ENCODE results near the gene HECA. TPM values are rescaled to one million over a fixed set of nuclear protein-coding genes. Genes with fewer than 3 reads are reported as not detected.

HECA gene
- total and polyA plus RNA-seq, 2 of the 8 experiments (the other 6 are each of a cell fraction or from before 2014, with no cell fraction given) = 2.4 to 9.2 TPM

DNA sequence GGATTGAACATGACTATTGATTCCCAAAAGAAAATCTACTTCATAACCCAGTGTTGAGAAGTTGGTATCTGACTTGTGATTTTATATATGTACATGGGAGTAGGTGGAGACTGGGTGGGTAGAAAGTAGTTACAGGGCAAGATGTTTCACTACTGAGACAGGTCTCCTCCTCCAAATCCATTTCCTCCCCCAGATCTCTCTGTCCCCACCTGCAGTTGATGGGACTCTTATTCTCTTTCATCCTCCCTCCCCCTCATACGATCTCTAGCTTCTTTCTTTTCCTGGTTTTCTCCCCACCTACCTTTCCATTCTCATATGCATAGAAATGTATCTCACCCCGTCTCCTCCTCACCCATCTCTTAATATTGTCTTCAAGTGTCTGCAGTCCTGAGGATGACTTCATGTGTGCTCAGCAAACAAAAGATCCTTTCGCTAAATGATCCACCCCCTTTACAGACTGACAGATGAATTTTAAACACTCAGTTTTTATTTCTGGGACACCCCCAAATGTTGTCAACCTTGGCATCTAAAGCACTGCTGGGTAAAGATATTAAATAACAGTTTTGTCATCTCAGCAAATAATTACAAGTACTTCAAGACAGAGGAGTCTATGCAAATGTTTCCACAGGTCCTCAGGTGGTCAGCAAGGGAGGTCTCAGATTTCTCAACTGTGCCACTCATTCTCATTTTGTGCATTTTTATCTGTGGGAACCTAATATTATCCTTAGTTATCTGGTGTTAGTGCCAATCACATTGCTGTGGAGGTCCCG lies 18.7 kb upstream of the HECA start (continued):
- TF ChIP-seq, protein P1, sequence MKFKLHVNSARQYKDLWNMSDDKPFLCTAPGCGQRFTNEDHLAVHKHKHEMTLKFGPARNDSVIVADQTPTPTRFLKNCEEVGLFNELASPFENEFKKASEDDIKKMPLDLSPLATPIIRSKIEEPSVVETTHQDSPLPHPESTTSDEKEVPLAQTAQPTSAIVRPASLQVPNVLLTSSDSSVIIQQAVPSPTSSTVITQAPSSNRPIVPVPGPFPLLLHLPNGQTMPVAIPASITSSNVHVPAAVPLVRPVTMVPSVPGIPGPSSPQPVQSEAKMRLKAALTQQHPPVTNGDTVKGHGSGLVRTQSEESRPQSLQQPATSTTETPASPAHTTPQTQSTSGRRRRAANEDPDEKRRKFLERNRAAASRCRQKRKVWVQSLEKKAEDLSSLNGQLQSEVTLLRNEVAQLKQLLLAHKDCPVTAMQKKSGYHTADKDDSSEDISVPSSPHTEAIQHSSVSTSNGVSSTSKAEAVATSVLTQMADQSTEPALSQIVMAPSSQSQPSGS (IDR thresholded peaks at IDR 0.05; ENCODE audit: low read length) = no peak
